Hepatocyte (in vitro differentiated cells): ENCODE measurements around the gene PHLPP1. TPM values are rescaled to one million over a fixed set of nuclear protein-coding genes. Genes with fewer than 3 reads are reported as not detected.

Source experiments
- DNase-seq: peaks from one replicate; pipeline ENCODE4 v3.0.0-alpha.2; 2016; ENCODE audit warnings: low spot score
- H2AFZ ChIP-seq: fragments of 200-600 bp; sonication (generic); 2 replicates; pipeline ENCODE4 v1.6.0; 2016; ENCODE audit warnings: antibody characterized with exemption, mild to moderate bottlenecking
- H3K27ac ChIP-seq: fragments of 200-600 bp; sonication (generic); 2 replicates; pipeline ENCODE4 v1.5.1; 2016; ENCODE audit warnings: mild to moderate bottlenecking
- H3K27me3 ChIP-seq: fragments of 200-600 bp; sonication (generic); 2 replicates; pipeline ENCODE4 v1.6.1; 2016
- H3K36me3 ChIP-seq: fragments of 200-600 bp; sonication (generic); replicated peaks from 2 replicates; pipeline ENCODE4 v1.5.1; 2016; ENCODE audit warnings: low read depth; ENCODE audit not compliant: insufficient read depth
- H3K4me1 ChIP-seq: fragments of 200-600 bp; sonication (generic); 2 replicates; pipeline ENCODE4 v1.5.1; 2016; ENCODE audit warnings: mild to moderate bottlenecking, moderate library complexity; ENCODE audit not compliant: insufficient read depth
- H3K4me2 ChIP-seq: fragments of 200-600 bp; sonication (generic); 2 replicates; pipeline ENCODE4 v1.6.0; 2016
- H3K4me3 ChIP-seq: fragments of 200-600 bp; sonication (generic); 2 replicates; pipeline ENCODE4 v1.5.1; 2016; ENCODE audit warnings: mild to moderate bottlenecking
- H3K79me2 ChIP-seq: fragments of 200-600 bp; sonication (generic); 2 replicates; pipeline ENCODE4 v1.6.0; 2017; ENCODE audit warnings: mild to moderate bottlenecking
- H3K9me2 ChIP-seq: fragments of 200-600 bp; sonication (generic); replicated peaks from 2 replicates; pipeline ENCODE4 v1.6.0; 2017; ENCODE audit warnings: mild to moderate bottlenecking; ENCODE audit not compliant: insufficient read depth
- H3K9me3 ChIP-seq: fragments of 200-600 bp; sonication (generic); 2 replicates; pipeline ENCODE4 v1.5.1; 2016; ENCODE audit warnings: low read depth, mild to moderate bottlenecking
- H4K20me1 ChIP-seq: fragments of 200-600 bp; sonication (generic); 2 replicates; pipeline ENCODE4 v1.6.0; 2016; ENCODE audit warnings: mild to moderate bottlenecking; ENCODE audit not compliant: insufficient read depth, poor library complexity, severe bottlenecking
- EZH2 ChIP-seq: fragments of 200-600 bp; sonication (generic); IDR thresholded peaks from 2 replicates; pipeline ENCODE4 v1.6.1; 2016; ENCODE audit warnings: antibody characterized with exemption, mild to moderate bottlenecking, borderline replicate concordance
- EZH2phosphoT487 ChIP-seq: fragments of 200-600 bp; sonication (generic); IDR thresholded peaks from one replicate; pipeline ENCODE4 v1.6.1; 2018; ENCODE audit warnings: antibody characterized with exemption, mild to moderate bottlenecking, low read depth, moderate library complexity; ENCODE audit not compliant: unreplicated experiment, severe bottlenecking
- WGBS: methylation state at CpG from one replicate; pipeline ENCODE4 v1.1.6; 2016; ENCODE audit warnings: low lambda C conversion rate; ENCODE audit errors: missing lambda C conversion rate; 5-methylcytosine and 5-hydroxymethylcytosine counted together
- polyA plus RNA-seq: library from polyadenylated mRNA; unstranded; fragments of >200 nt; fragmentation: Nextera tagmentation; extraction: Ambion mirVana; gene quantifications from 2 replicates; pipeline ENCODE4 v1.2.1, GENCODE V29; 2016
- total RNA-seq: library from RNA; depleted of rRNA; stranded (reverse); fragments of >200 nt; gene quantifications from 2 replicates; pipeline ENCODE4 v1.2.3, GENCODE V29; 2014
- TF ChIP-seq, protein P1 (sequence below): fragments of 200-600 bp; sonication (generic); IDR thresholded peaks from 2 replicates; pipeline ENCODE4 v1.5.1; 2016; ENCODE audit warnings: antibody characterized with exemption, mild to moderate bottlenecking; ENCODE audit not compliant: poor library complexity

The PHLPP1 gene
- total and polyA plus RNA-seq, 2 experiments from 2014 or later: 7.3 to 14.3 TPM

DNA sequence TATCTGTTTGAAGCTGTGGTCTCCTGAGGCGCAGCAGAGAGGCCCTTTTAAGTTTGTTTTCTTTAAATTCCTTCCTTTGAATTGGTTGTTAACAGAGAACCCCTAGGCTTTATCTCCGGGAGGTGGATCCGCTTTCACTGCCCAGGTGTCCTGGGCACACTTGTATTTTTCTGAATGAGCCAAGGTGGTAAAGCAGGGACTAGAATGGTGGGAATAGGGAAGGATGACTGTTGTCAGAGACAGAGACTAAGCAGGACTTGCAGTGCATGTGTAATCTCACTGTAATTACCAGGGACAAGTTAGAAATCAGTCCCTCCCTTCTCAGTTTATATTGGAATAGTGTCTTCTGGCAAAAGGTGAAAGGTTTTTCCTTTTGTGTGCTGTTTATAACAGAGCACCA lies 72.8 kb downstream of the PHLPP1 start:
- no peaks in the 10 kb centered on the region for H3K36me3 ChIP-seq
- H4K20me1 ChIP-seq: no peaks in the 10 kb centered on the region
- H3K4me1 ChIP-seq: peaks cover 13% of the 10 kb centered on the region
- no peak overlapping the region for H2AFZ ChIP-seq
- DNase-seq: no peak
- no peak overlapping the region for H3K27ac ChIP-seq
- WGBS: 54% methylated on average over 3 of the region's 3 CpGs
- no peak overlapping the region for H3K4me2 ChIP-seq
- peaks cover 84% of the 10 kb centered on the region for H3K79me2 ChIP-seq
- no peaks in the 10 kb centered on the region for H3K9me3 ChIP-seq
- no peaks in the 10 kb centered on the region for H3K9me2 ChIP-seq
- H3K4me3 ChIP-seq: no peak overlapping the region
- TF ChIP-seq EZH2 (no peak), EZH2phosphoT487 (no peak)
- TF ChIP-seq, protein P1, sequence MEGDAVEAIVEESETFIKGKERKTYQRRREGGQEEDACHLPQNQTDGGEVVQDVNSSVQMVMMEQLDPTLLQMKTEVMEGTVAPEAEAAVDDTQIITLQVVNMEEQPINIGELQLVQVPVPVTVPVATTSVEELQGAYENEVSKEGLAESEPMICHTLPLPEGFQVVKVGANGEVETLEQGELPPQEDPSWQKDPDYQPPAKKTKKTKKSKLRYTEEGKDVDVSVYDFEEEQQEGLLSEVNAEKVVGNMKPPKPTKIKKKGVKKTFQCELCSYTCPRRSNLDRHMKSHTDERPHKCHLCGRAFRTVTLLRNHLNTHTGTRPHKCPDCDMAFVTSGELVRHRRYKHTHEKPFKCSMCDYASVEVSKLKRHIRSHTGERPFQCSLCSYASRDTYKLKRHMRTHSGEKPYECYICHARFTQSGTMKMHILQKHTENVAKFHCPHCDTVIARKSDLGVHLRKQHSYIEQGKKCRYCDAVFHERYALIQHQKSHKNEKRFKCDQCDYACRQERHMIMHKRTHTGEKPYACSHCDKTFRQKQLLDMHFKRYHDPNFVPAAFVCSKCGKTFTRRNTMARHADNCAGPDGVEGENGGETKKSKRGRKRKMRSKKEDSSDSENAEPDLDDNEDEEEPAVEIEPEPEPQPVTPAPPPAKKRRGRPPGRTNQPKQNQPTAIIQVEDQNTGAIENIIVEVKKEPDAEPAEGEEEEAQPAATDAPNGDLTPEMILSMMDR: no peak
- H3K27me3 ChIP-seq: no peaks in the 10 kb centered on the region

DNA sequence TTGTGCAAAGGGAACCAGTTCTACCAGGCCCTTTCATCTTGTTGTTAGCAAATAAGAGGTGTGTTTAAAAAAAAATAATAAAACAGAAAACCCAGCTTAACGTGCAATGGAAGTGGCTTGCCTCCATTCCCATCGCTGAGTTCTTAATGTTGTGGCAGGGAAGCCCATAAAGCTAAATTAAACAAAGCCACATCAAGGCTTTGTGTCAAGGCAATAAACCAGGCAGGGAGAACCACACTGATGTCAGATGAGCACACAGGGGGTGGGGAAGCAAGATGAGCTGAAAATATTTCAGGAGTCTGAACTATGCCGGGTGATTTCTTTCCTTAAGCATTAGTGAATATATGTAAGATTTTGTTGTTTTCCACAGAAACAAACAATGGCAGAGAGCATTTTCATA lies 73.5 kb downstream of the PHLPP1 start:
- Histone ChIP-seq H3K27ac (peak overlapping the region; percentile 8), H3K4me3 (no peak overlapping the region), H2AFZ (no peak overlapping the region), H3K9me2 (no peaks in the 10 kb centered on the region), H3K36me3 (no peaks in the 10 kb centered on the region), H3K27me3 (no peaks in the 10 kb centered on the region), H3K4me2 (peak overlapping the region; percentile 10), H4K20me1 (no peaks in the 10 kb centered on the region), H3K79me2 (peaks cover 84% of the 10 kb centered on the region), H3K9me3 (no peaks in the 10 kb centered on the region), H3K4me1 (peaks cover 13% of the 10 kb centered on the region)
- DNase-seq: peak; percentile 26
- WGBS: 19% methylated on average over 3 of the region's 3 CpGs
- TF ChIP-seq EZH2 (no peak), EZH2phosphoT487 (no peak)
- TF ChIP-seq, protein P1: no peak

DNA sequence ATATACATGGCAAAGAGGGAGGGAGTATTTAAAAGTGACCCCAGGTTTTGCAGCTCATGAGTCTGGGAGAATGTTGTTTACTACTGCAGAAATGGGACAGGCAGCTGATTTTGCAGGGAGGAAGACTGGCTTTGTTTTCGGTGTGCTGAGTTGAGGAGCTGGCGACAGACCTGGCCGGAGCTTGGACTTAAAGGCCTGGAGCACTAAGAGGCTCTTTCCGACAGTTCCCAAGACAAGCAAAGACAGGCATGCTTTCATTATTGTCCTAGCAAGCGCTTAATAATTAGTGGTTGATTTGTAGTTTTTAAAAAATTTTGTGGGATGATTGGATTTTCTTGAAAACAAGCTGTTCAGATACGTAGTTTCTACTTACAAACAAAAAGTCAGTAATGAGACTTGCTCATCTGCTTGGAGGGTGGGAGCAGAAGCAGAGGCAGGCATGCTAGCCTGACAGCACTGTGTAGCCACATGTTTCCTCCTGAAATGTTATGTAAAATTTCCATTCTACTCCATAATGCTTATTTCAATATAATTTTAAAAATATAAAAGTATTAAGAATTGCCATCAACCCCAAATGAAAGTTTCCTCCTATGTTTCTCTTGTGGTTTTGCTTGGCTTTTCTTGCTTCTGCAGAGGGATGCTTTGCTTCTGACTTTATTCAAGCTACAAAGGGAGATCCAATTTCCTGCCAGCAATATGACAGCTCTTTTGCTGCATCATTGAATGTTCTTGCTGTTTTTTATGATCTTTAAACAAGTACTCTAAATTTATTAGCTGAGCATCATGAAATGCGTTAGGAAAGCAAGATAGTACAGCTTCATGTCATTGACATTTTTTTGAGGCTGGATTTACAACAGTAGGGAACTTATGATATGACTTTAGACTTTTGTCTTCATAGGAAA lies 75.8 kb downstream of the PHLPP1 start:
- Histone ChIP-seq H3K79me2 (peaks cover 89% of the 10 kb centered on the region), H3K4me3 (no peak overlapping the region)
- WGBS: 57% methylated on average over 7 of the region's 7 CpGs

More for the DNA sequence above, 75.8 kb downstream of the PHLPP1 start:
- Histone ChIP-seq H3K9me2 (no peaks in the 10 kb centered on the region), H3K27ac (no peak overlapping the region), H2AFZ (no peak overlapping the region), H3K9me3 (no peaks in the 10 kb centered on the region), H3K36me3 (no peaks in the 10 kb centered on the region), H3K27me3 (no peaks in the 10 kb centered on the region), H3K4me1 (peaks cover 13% of the 10 kb centered on the region), H4K20me1 (no peaks in the 10 kb centered on the region), H3K4me2 (peak overlapping the region; percentile 40)
- no peak for DNase-seq
- TF ChIP-seq, protein P1: no peak
- TF ChIP-seq EZH2 (no peak), EZH2phosphoT487 (no peak)
